Neural cell (in vitro differentiated cells): ENCODE results near the gene STXBP5. TPM values are rescaled to one million over a fixed set of nuclear protein-coding genes. Genes with fewer than 3 reads are reported as not detected.

Experiments
- H2AFZ ChIP-seq: fragments of 200-600, 300-800 bp; sonication (generic), shearing (Covaris generic); 2 replicates; pipeline ENCODE4 v1.6.0; 2014; ENCODE audit warnings: low read depth, mild to moderate bottlenecking, antibody characterized with exemption, low read length, moderate library complexity
- H3F3A ChIP-seq: fragments of 200-600 bp; shearing (Covaris generic); 2 replicates; pipeline ENCODE4 v1.6.1; 2016; ENCODE audit warnings: mild to moderate bottlenecking, moderate library complexity, mixed read lengths, antibody characterized with exemption, low read length; ENCODE audit not compliant: insufficient read depth, poor library complexity, severe bottlenecking
- H3K27ac ChIP-seq: fragments of 200-600, 300-800 bp; sonication (generic), shearing (Covaris generic); 2 replicates; pipeline ENCODE4 v1.5.1; 2014; ENCODE audit warnings: mild to moderate bottlenecking, low read length, moderate library complexity
- H3K27me3 ChIP-seq: fragments of 300-800, 200-600 bp; sonication (generic), shearing (Covaris generic); 2 replicates; pipeline ENCODE4 v1.6.0; 2014; ENCODE audit warnings: mild to moderate bottlenecking, low read depth, low read length, moderate library complexity; ENCODE audit not compliant: insufficient read depth
- H3K36me3 ChIP-seq: fragments of 300-800, 200-600 bp; sonication (generic), shearing (Covaris generic); 2 replicates; pipeline ENCODE4 v1.5.1; 2014; ENCODE audit warnings: mild to moderate bottlenecking, antibody characterized with exemption, low read length, moderate library complexity; ENCODE audit not compliant: insufficient read depth
- H3K4me2 ChIP-seq: fragments of 300-800, 200-600 bp; sonication (generic), shearing (Covaris generic); 2 replicates; pipeline ENCODE4 v1.6.0; 2014; ENCODE audit warnings: mild to moderate bottlenecking, low read length
- H3K4me3 ChIP-seq: fragments of 300-800, 200-600 bp; sonication (generic), shearing (Covaris generic); 2 replicates; pipeline ENCODE4 v1.5.1; 2014; ENCODE audit warnings: mild to moderate bottlenecking, low read length, moderate library complexity
- H3K79me2 ChIP-seq: fragments of 200-600 bp; shearing (Covaris generic); replicated peaks from 2 replicates; pipeline ENCODE4 v1.6.0; 2014; ENCODE audit warnings: mild to moderate bottlenecking, low read length, moderate library complexity; ENCODE audit not compliant: insufficient read depth
- H3K9ac ChIP-seq: fragments of 300-800, 200-600 bp; sonication (generic), shearing (Covaris generic); 2 replicates; pipeline ENCODE4 v1.6.1; 2016; ENCODE audit warnings: mild to moderate bottlenecking, low read length, mixed read lengths
- H3K9me2 ChIP-seq: fragments of 200-600 bp; shearing (Covaris generic); 2 replicates; pipeline ENCODE4 v1.6.1; 2016; ENCODE audit warnings: mild to moderate bottlenecking, low read length, mixed read lengths; ENCODE audit not compliant: insufficient read depth
- H3K9me3 ChIP-seq: fragments of 200-600, 300-800 bp; sonication (generic), shearing (Covaris generic); 2 replicates; pipeline ENCODE4 v1.6.1; 2016; ENCODE audit warnings: mild to moderate bottlenecking, mixed run types, low read length, moderate library complexity, mixed read lengths
- H4K20me1 ChIP-seq: fragments of 200-600 bp; shearing (Covaris generic); 2 replicates; pipeline ENCODE4 v1.6.1; 2016; ENCODE audit warnings: mild to moderate bottlenecking, mixed run types; ENCODE audit not compliant: insufficient read depth
- MXI1 ChIP-seq: fragments of 450-650 bp; conservative IDR thresholded peaks from 2 replicates; pipeline ENCODE4 v1.6.1; 2014; ENCODE audit warnings: antibody characterized with exemption, mild to moderate bottlenecking; ENCODE audit not compliant: poor library complexity, severe bottlenecking
- RAD21 ChIP-seq: fragments of 450-650 bp; conservative IDR thresholded peaks from 2 replicates; pipeline ENCODE4 v1.6.1; 2014; ENCODE audit warnings: antibody characterized with exemption, mild to moderate bottlenecking, moderate library complexity
- SMC3 ChIP-seq: fragments of 450-650 bp; conservative IDR thresholded peaks from 2 replicates; pipeline ENCODE4 v1.6.1; 2014; ENCODE audit warnings: antibody characterized with exemption, mild to moderate bottlenecking, moderate library complexity; ENCODE audit not compliant: poor library complexity
- TAF1 ChIP-seq: IDR thresholded peaks from 2 replicates; pipeline ENCODE4 v1.6.1; 2012; ENCODE audit warnings: low read depth
- polyA plus RNA-seq: library from polyadenylated mRNA; depleted of rRNA; stranded (reverse); fragments of >200 nt; gene quantifications from 2 replicates; pipeline ENCODE4 v1.2.3, GENCODE V29; 2014
- TF ChIP-seq, protein P1 (sequence below): IDR thresholded peaks from 2 replicates; pipeline ENCODE4 v1.6.1; 2012; ENCODE audit warnings: borderline replicate concordance
- TF ChIP-seq, protein P2 (sequence below): fragments of 450-650 bp; IDR thresholded peaks from 2 replicates; pipeline ENCODE4 v1.5.1; 2014; ENCODE audit warnings: antibody characterized with exemption, mild to moderate bottlenecking, moderate library complexity; ENCODE audit not compliant: poor library complexity, severe bottlenecking

The STXBP5 gene
- polyA plus RNA-seq, 1 donor from 2014 or later: 56.4 TPM

DNA sequence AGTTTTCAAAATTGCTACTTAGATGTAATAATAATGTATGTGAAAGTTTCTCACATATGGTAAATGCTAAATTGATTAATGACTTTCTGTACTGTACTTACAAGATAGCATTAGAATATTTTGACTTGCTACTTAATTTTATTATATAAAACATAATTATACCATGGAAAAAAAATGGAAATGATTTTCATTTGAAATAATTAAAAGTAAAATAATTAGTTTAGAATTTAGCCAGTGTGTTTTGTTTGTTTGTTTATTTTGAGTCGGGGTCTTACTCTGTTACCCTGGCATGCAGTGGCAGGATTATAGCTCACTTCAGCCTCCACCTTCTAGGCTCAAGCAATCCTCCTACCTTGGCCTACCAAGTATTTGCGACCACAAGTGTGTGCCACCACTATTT, 7.1 kb downstream of the STXBP5 start:
- Histone ChIP-seq H3K79me2 (peaks cover 37% of the 10 kb centered on the region), H3K4me2 (no peak overlapping the region), H3K9ac (no peak overlapping the region), H3F3A (no peaks in the 10 kb centered on the region), H3K27me3 (no peaks in the 10 kb centered on the region), H3K27ac (no peak overlapping the region), H3K4me3 (no peak overlapping the region), H2AFZ (no peak overlapping the region), H3K36me3 (no peaks in the 10 kb centered on the region), H4K20me1 (no peaks in the 10 kb centered on the region), H3K9me3 (no peaks in the 10 kb centered on the region), H3K9me2 (no peaks in the 10 kb centered on the region)
- no peak for TF ChIP-seq TAF1
- TF ChIP-seq, protein P1, sequence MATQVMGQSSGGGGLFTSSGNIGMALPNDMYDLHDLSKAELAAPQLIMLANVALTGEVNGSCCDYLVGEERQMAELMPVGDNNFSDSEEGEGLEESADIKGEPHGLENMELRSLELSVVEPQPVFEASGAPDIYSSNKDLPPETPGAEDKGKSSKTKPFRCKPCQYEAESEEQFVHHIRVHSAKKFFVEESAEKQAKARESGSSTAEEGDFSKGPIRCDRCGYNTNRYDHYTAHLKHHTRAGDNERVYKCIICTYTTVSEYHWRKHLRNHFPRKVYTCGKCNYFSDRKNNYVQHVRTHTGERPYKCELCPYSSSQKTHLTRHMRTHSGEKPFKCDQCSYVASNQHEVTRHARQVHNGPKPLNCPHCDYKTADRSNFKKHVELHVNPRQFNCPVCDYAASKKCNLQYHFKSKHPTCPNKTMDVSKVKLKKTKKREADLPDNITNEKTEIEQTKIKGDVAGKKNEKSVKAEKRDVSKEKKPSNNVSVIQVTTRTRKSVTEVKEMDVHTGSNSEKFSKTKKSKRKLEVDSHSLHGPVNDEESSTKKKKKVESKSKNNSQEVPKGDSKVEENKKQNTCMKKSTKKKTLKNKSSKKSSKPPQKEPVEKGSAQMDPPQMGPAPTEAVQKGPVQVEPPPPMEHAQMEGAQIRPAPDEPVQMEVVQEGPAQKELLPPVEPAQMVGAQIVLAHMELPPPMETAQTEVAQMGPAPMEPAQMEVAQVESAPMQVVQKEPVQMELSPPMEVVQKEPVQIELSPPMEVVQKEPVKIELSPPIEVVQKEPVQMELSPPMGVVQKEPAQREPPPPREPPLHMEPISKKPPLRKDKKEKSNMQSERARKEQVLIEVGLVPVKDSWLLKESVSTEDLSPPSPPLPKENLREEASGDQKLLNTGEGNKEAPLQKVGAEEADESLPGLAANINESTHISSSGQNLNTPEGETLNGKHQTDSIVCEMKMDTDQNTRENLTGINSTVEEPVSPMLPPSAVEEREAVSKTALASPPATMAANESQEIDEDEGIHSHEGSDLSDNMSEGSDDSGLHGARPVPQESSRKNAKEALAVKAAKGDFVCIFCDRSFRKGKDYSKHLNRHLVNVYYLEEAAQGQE: no peak
- TF ChIP-seq MXI1: no peak
- no peak for TF ChIP-seq RAD21

DNA sequence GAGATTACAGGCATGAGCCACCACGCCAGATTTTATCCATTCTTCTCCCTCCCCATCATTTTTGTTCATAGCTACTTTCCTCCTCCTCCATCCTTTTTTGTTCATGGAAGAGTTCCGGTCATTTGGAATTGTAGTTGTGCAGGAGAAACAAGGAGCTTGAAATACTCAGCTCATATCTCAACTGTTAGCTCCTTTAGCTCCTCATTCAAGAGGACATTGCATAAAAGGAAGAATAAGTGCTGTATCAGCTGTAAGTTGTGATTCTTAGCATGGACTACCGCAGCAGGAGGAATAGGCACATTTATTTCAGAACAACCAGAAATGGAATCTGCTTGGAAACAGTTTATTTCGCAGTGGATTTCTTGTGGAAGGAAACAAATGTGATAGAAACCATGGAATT, 7.6 kb downstream of the STXBP5 start:
- no peak for TF ChIP-seq RAD21
- TF ChIP-seq, protein P2, sequence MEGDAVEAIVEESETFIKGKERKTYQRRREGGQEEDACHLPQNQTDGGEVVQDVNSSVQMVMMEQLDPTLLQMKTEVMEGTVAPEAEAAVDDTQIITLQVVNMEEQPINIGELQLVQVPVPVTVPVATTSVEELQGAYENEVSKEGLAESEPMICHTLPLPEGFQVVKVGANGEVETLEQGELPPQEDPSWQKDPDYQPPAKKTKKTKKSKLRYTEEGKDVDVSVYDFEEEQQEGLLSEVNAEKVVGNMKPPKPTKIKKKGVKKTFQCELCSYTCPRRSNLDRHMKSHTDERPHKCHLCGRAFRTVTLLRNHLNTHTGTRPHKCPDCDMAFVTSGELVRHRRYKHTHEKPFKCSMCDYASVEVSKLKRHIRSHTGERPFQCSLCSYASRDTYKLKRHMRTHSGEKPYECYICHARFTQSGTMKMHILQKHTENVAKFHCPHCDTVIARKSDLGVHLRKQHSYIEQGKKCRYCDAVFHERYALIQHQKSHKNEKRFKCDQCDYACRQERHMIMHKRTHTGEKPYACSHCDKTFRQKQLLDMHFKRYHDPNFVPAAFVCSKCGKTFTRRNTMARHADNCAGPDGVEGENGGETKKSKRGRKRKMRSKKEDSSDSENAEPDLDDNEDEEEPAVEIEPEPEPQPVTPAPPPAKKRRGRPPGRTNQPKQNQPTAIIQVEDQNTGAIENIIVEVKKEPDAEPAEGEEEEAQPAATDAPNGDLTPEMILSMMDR: no peak
- TF ChIP-seq, protein P1: no peak
- TF ChIP-seq SMC3: no peak
- no peaks in the 10 kb centered on the region for H3K27me3 ChIP-seq
- H3K9ac ChIP-seq: no peak overlapping the region
- H3K36me3 ChIP-seq: no peaks in the 10 kb centered on the region
- H4K20me1 ChIP-seq: no peaks in the 10 kb centered on the region
- no peaks in the 10 kb centered on the region for H3K9me2 ChIP-seq
- H3K4me3 ChIP-seq: no peak overlapping the region
- peaks cover 32% of the 10 kb centered on the region for H3K79me2 ChIP-seq
- no peaks in the 10 kb centered on the region for H3K9me3 ChIP-seq
- no peak overlapping the region for H2AFZ ChIP-seq
- no peak overlapping the region for H3K4me2 ChIP-seq
- no peaks in the 10 kb centered on the region for H3F3A ChIP-seq
- H3K27ac ChIP-seq: no peak overlapping the region
